PC-3 (cell line): Measurements from ENCODE around the gene PELI2. TPM values are rescaled to one million over a fixed set of nuclear protein-coding genes. Genes with fewer than 3 reads are reported as not detected.
A peak's percentile ranks its signal among the peaks of the same experiment; 100 is the strongest.

Experiments
- ATAC-seq: fragments of 200-7000 bp; cut with Tn5 transposase; 2 replicates; pipeline ENCODE4 v1.9.1; 2020; ENCODE audit warnings: mild to moderate bottlenecking, moderate library complexity
- BruUV-seq: library from RNA; stranded (reverse); fragments of 400-500 nt; replicated peaks from 2 replicates; lab custom pipeline; 2021; lab: Mats Ljungman, UMichigan
- CTCF ChIA-PET: fragments of 300-600 bp; sonication (Branson Sonifier 250); formaldehyde crosslinking; loops from one replicate; lab custom pipeline; 2022; ENCODE audit warnings: antibody characterized with exemption; lab: Charles Lee
- POLR2A ChIA-PET: fragments of 300-600 bp; sonication (Branson Sonifier 250); formaldehyde crosslinking; loops from one replicate; lab custom pipeline; 2022; ENCODE audit warnings: antibody characterized with exemption; ENCODE audit not compliant: unreplicated experiment; lab: Charles Lee
- DNase-seq: peaks from one replicate; pipeline ENCODE4 v3.0.0-alpha.2; 2015
- H2AFZ ChIP-seq: fragments of 300-600 bp; sonication (generic); 2 replicates; pipeline ENCODE4 v1.6.0; 2016; ENCODE audit warnings: antibody characterized with exemption, low read length
- H3F3A ChIP-seq: fragments of 300-600 bp; sonication (generic); one replicate; pipeline ENCODE4 v1.6.0; 2017; ENCODE audit warnings: antibody characterized with exemption, low read length, control low read depth, mild to moderate bottlenecking; ENCODE audit not compliant: unreplicated experiment
- H3K27ac ChIP-seq: fragments of 300-600 bp; sonication (generic); 2 replicates; pipeline ENCODE4 v1.5.1; 2016; ENCODE audit warnings: mild to moderate bottlenecking, low read length
- H3K27me3 ChIP-seq: fragments of 300-600 bp; sonication (generic); 2 replicates; pipeline ENCODE4 v1.6.1; 2016; ENCODE audit warnings: low read length, mixed read lengths
- H3K36me3 ChIP-seq: fragments of 300-600 bp; sonication (generic); 2 replicates; pipeline ENCODE4 v1.6.1; 2016; ENCODE audit warnings: low read depth, mixed run types, low read length, mixed read lengths
- H3K4me1 ChIP-seq: fragments of 300-600 bp; sonication (generic); 2 replicates; pipeline ENCODE4 v1.5.1; 2016; ENCODE audit warnings: low read length; ENCODE audit not compliant: insufficient read depth
- H3K4me2 ChIP-seq: fragments of 300-600 bp; sonication (generic); 2 replicates; pipeline ENCODE4 v1.6.0; 2016; ENCODE audit warnings: low read length
- H3K4me3 ChIP-seq: fragments of 300-600 bp; sonication (generic); 2 replicates; pipeline ENCODE4 v1.5.1; 2016; ENCODE audit warnings: mild to moderate bottlenecking, low read length, mixed read lengths
- H3K79me2 ChIP-seq: fragments of 300-600 bp; sonication (generic); 2 replicates; pipeline ENCODE4 v1.6.1; 2017; ENCODE audit warnings: low read length, mixed read lengths
- H3K9ac ChIP-seq: fragments of 300-600 bp; sonication (generic); 2 replicates; pipeline ENCODE4 v1.6.0; 2016; ENCODE audit warnings: mild to moderate bottlenecking, low read length
- H3K9me2 ChIP-seq: fragments of 300-600 bp; sonication (generic); replicated peaks from 2 replicates; pipeline ENCODE4 v1.6.1; 2016; ENCODE audit warnings: mixed run types, low read length, mixed read lengths
- H3K9me3 ChIP-seq: fragments of 300-600 bp; sonication (generic); 2 replicates; pipeline ENCODE4 v1.6.1; 2016; ENCODE audit warnings: low read length, mixed read lengths
- H4K20me1 ChIP-seq: fragments of 300-600 bp; sonication (generic); 2 replicates; pipeline ENCODE4 v1.6.1; 2016; ENCODE audit warnings: low read length, mixed read lengths
- EZH2 ChIP-seq: fragments of 300-600 bp; sonication (generic); IDR thresholded peaks from one replicate; pipeline ENCODE4 v1.6.1; 2017; ENCODE audit warnings: antibody characterized with exemption, mild to moderate bottlenecking, low read length; ENCODE audit not compliant: unreplicated experiment
- EZH2phosphoT487 ChIP-seq: fragments of 300-600 bp; sonication (generic); IDR thresholded peaks from 2 replicates; pipeline ENCODE4 v1.6.1; 2018; ENCODE audit warnings: mild to moderate bottlenecking, antibody characterized with exemption, low read length, borderline replicate concordance
- intact Hi-C: fragments of 100-400 bp; cut with micrococcal nuclease; formaldehyde crosslinking; loops from 2 replicates; pipeline ENCODE4 v1.9.0; 2023
- total RNA-seq: library from RNA; depleted of rRNA; stranded (reverse); fragments of >200 nt; gene quantifications from 2 replicates; pipeline ENCODE4 v1.2.3, GENCODE V29; 2014
- TF ChIP-seq, protein P1 (sequence below): fragments of 300-600 bp; sonication (generic); conservative IDR thresholded peaks from 2 replicates; pipeline ENCODE4 v1.5.1; 2017; ENCODE audit warnings: antibody characterized with exemption, low read depth, mild to moderate bottlenecking, low read length

PELI2 gene
- total RNA-seq, 1 experiment from 2014 or later, result 0.11 TPM

GRCh38 chr14:56081139-56081538 lies 37.1 kb upstream of the PELI2 start:
- intact Hi-C loops, result loop anchor here (10.0 kb wide), 1 partner anchor 646 kb away; no protein-coding TSS in a partner anchor
- ATAC-seq (no peak), DNase-seq (no peak)
- Histone ChIP-seq H3K9me2 (no peaks in the 10 kb centered on the region), H3K4me2 (no peak overlapping the region), H3K9me3 (no peaks in the 10 kb centered on the region), H3K36me3 (no peaks in the 10 kb centered on the region), H2AFZ (no peak overlapping the region), H3K9ac (no peak overlapping the region), H3F3A (no peaks in the 10 kb centered on the region), H3K4me1 (no peaks in the 10 kb centered on the region), H3K79me2 (no peaks in the 10 kb centered on the region), H4K20me1 (no peaks in the 10 kb centered on the region), H3K27me3 (peaks cover 91% of the 10 kb centered on the region), H3K27ac (no peak overlapping the region), H3K4me3 (no peak overlapping the region)
- no TSS peak for BruUV-seq
- TF ChIP-seq EZH2phosphoT487 (no peak), EZH2 (no peak)
- TF ChIP-seq, protein P1, sequence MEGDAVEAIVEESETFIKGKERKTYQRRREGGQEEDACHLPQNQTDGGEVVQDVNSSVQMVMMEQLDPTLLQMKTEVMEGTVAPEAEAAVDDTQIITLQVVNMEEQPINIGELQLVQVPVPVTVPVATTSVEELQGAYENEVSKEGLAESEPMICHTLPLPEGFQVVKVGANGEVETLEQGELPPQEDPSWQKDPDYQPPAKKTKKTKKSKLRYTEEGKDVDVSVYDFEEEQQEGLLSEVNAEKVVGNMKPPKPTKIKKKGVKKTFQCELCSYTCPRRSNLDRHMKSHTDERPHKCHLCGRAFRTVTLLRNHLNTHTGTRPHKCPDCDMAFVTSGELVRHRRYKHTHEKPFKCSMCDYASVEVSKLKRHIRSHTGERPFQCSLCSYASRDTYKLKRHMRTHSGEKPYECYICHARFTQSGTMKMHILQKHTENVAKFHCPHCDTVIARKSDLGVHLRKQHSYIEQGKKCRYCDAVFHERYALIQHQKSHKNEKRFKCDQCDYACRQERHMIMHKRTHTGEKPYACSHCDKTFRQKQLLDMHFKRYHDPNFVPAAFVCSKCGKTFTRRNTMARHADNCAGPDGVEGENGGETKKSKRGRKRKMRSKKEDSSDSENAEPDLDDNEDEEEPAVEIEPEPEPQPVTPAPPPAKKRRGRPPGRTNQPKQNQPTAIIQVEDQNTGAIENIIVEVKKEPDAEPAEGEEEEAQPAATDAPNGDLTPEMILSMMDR, result no peak
- ChIA-PET CTCF (no interaction called here), POLR2A (interaction anchor here (0.7 kb wide), 1 partner anchor 11 kb away, joined by 3 read pairs; no protein-coding TSS in a partner anchor)

GRCh38 chr14:56082880-56083279 lies 35.3 kb upstream of the PELI2 start:
- no peak overlapping the region for H3K4me2 ChIP-seq
- H3K27ac ChIP-seq, result no peak overlapping the region
- H4K20me1 ChIP-seq, result no peaks in the 10 kb centered on the region
- TF ChIP-seq EZH2 (no peak), EZH2phosphoT487 (no peak)
- TF ChIP-seq, protein P1, result no peak
- intact Hi-C loops, result loop anchor here (10.0 kb wide), 1 partner anchor 648 kb away; no protein-coding TSS in a partner anchor
- H3K27me3 ChIP-seq, result peaks cover 91% of the 10 kb centered on the region
- no peaks in the 10 kb centered on the region for H3K79me2 ChIP-seq
- no peak overlapping the region for H2AFZ ChIP-seq
- no peaks in the 10 kb centered on the region for H3K9me3 ChIP-seq
- no peak overlapping the region for H3K9ac ChIP-seq
- ChIA-PET CTCF (no interaction called here), POLR2A (interaction anchor here (0.7 kb wide), 1 partner anchor 243 kb away, joined by 11 read pairs; no protein-coding TSS in a partner anchor)
- no TSS peak for BruUV-seq
- no peak overlapping the region for H3K4me3 ChIP-seq
- no peaks in the 10 kb centered on the region for H3K9me2 ChIP-seq
- no peaks in the 10 kb centered on the region for H3K4me1 ChIP-seq
- H3F3A ChIP-seq, result no peaks in the 10 kb centered on the region
- no peaks in the 10 kb centered on the region for H3K36me3 ChIP-seq
- ATAC-seq (no peak), DNase-seq (no peak)

GRCh38 chr14:56085471-56085870 lies 32.7 kb upstream of the PELI2 start:
- H3K4me3 ChIP-seq, result no peak overlapping the region
- no peaks in the 10 kb centered on the region for H3F3A ChIP-seq
- peak; percentile 63 for DNase-seq
- no peaks in the 10 kb centered on the region for H3K36me3 ChIP-seq
- intact Hi-C loops, result loop anchor here (1.0 to 10.0 kb wide), 3 partner anchors 283 to 651 kb away; no protein-coding TSS in a partner anchor
- POLR2A ChIA-PET, result no interaction called here
- no peaks in the 10 kb centered on the region for H3K79me2 ChIP-seq
- H3K4me1 ChIP-seq, result no peaks in the 10 kb centered on the region
- no peak overlapping the region for H3K27ac ChIP-seq
- no peak overlapping the region for H3K9ac ChIP-seq
- H4K20me1 ChIP-seq, result no peaks in the 10 kb centered on the region
- H3K9me3 ChIP-seq, result no peaks in the 10 kb centered on the region
- H2AFZ ChIP-seq, result no peak overlapping the region
- H3K9me2 ChIP-seq, result no peaks in the 10 kb centered on the region
- TF ChIP-seq, protein P1, result peak; percentile 75
- TF ChIP-seq EZH2, result no peak
- no TSS peak for BruUV-seq
- peaks cover 95% of the 10 kb centered on the region for H3K27me3 ChIP-seq
- CTCF ChIA-PET, result no interaction called here
- no peak overlapping the region for H3K4me2 ChIP-seq
- peak; percentile 62 for ATAC-seq
